ENCODE data around the gene C1QTNF6.

Gene C1QTNF6

GRCh38 chr22:37160027-37160426 lies 28.0 kb downstream of the C1QTNF6 start:
- DNase-seq: no peak

GRCh38 chr22:37158963-37159290 lies 29.1 kb downstream of the C1QTNF6 start:
- no peak for DNase-seq

- DNase-seq: no peak
These were observed 30.3 kb downstream of the C1QTNF6 start for GRCh38 chr22:37157516-37158285.

- DNase-seq: no peak
These were observed 31.2 kb downstream of the C1QTNF6 start for GRCh38 chr22:37156686-37157435.

GRCh38 chr22:37155971-37156370 lies 32.1 kb downstream of the C1QTNF6 start:
- DNase-seq: no peak

- DNase-seq: no peak
These were observed 32.9 kb downstream of the C1QTNF6 start for GRCh38 chr22:37154925-37155712.

- no peak for DNase-seq
These were observed 34.1 kb downstream of the C1QTNF6 start for GRCh38 chr22:37153901-37154300.

GRCh38 chr22:37151401-37151800 lies 36.6 kb downstream of the C1QTNF6 start:
- peak; percentile 25 for DNase-seq

- no peak for DNase-seq
These were observed 37.3 kb downstream of the C1QTNF6 start for GRCh38 chr22:37150701-37151100.

GRCh38 chr22:37148742-37149665 lies 39.0 kb downstream of the C1QTNF6 start:
- DNase-seq: no peak

GRCh38 chr22:37148031-37148651 lies 39.9 kb downstream of the C1QTNF6 start:
- no peak for DNase-seq

GRCh38 chr22:37147186-37147990 lies 40.7 kb downstream of the C1QTNF6 start:
- DNase-seq: no peak

GRCh38 chr22:37146507-37147180 lies 41.4 kb downstream of the C1QTNF6 start:
- DNase-seq: no peak

GRCh38 chr22:37146051-37146385 lies 42.0 kb downstream of the C1QTNF6 start:
- no peak for DNase-seq

GRCh38 chr22:37145180-37146050 lies 42.6 kb downstream of the C1QTNF6 start:
- DNase-seq: no peak

- no peak for DNase-seq
These were observed 43.9 kb downstream of the C1QTNF6 start for GRCh38 chr22:37144180-37144554.

GRCh38 chr22:37141971-37142370 lies 46.1 kb downstream of the C1QTNF6 start:
- DNase-seq: no peak

- no peak for DNase-seq
These were observed 46.6 kb downstream of the C1QTNF6 start for GRCh38 chr22:37141476-37141875.

GRCh38 chr22:37140686-37141323 lies 47.2 kb downstream of the C1QTNF6 start:
- no peak for DNase-seq

Measured in suppressor macrophage treated with lipopolysaccharide for 4 hours (primary cell).